Spleen (tissue), 11 donors: ENCODE results near the gene PBX1. TPM values are rescaled to one million over a fixed set of nuclear protein-coding genes. Genes with fewer than 3 reads are reported as not detected.

ENCODE experiments used
- polyA plus RNA-seq, 3 donors: library from polyadenylated mRNA; stranded (reverse); fragments of 200-250 nt; gene quantifications; one replicate each; pipeline ENCODE4 v1.2.1, GENCODE V29; 2013
- small RNA-seq, 4 donors: library from RNA; depleted of rRNA; stranded (forward); fragments of <200 nt; gene quantifications; one replicate each; pipeline ENCODE3, GENCODE V24; 2016
- total RNA-seq, 7 donors: library from RNA; depleted of rRNA in 3 of 7; stranded (reverse); fragments of >200 nt in 3 of 7; fragmentation: NEBNext Ultra II Directional in 4 of 7; extraction: Animal tissue kit (Norgen Biotek cat#: 25700) in 4 of 7; gene quantifications; one replicate each; pipeline versions ENCODE4 v1.1.0 to v1.2.1, GENCODE V29; 2016 to 2021
- donor health status: healthy with polysubstance abuse.
- donor health status: DM: no; HTN: no; CAD: no; lungs with moderate emphysema.
- donor health status: DM: no; HTN: no; CAD: no.
- donor health status: Bipolar disorder and iron deficiency.
- donor health status: healthy.
- donor health status: DM: no; HTN: no; CAD: no.
- donor health status: DM: yes; HTN: yes; CAD: no.

PBX1 gene
- total and polyA plus RNA-seq, 10 donors, result 3.4 to 79.5 (median 31.8) TPM

Small RNAs within 50 kb of the gene (small RNA-seq; reads per million reads assigned to genes)
- gene RF00017 (0 reads per million in 4 donors), gene RF00019 (0 reads per million in 4 donors), gene RNU6-171P (0 reads per million in 4 donors)
